WERI-Rb-1 (cell line): ENCODE results near the gene HOXD9.

Source experiments
- DNase-seq: peaks from one replicate; pipeline ENCODE4 v3.0.0-alpha.2; 2020
- H3K27ac ChIP-seq: fragments of 250-450 bp; sonication (Bioruptor Pico); 2 replicates; pipeline ENCODE4 v1.5.1; 2020; ENCODE audit warnings: mild to moderate bottlenecking, moderate library complexity
- H3K27me3 ChIP-seq: fragments of 250-450 bp; sonication (Bioruptor Pico); 2 replicates; pipeline ENCODE4 v1.5.1; 2021; ENCODE audit warnings: mild to moderate bottlenecking, low read depth, moderate library complexity; ENCODE audit not compliant: insufficient read depth, severe bottlenecking
- H3K36me3 ChIP-seq: fragments of 250-450 bp; sonication (Bioruptor Pico); 2 replicates; pipeline ENCODE4 v1.5.1; 2020; ENCODE audit warnings: mild to moderate bottlenecking, moderate library complexity
- H3K4me3 ChIP-seq: 2 replicates; pipeline ENCODE4 v1.5.1; 2011; ENCODE audit warnings: low read depth, mild to moderate bottlenecking, control low read depth, low read length
- H3K9me3 ChIP-seq: fragments of 250-450 bp; sonication (Bioruptor Pico); 2 replicates; pipeline ENCODE4 v1.5.1; 2021; ENCODE audit warnings: mild to moderate bottlenecking, moderate library complexity; ENCODE audit not compliant: severe bottlenecking
- TF ChIP-seq, protein P1 (sequence below): IDR thresholded peaks from 2 replicates; pipeline ENCODE4 v1.5.1; 2011; ENCODE audit warnings: low read depth, mild to moderate bottlenecking, control low read depth, inconsistent platforms, low read length

Gene HOXD9

DNA sequence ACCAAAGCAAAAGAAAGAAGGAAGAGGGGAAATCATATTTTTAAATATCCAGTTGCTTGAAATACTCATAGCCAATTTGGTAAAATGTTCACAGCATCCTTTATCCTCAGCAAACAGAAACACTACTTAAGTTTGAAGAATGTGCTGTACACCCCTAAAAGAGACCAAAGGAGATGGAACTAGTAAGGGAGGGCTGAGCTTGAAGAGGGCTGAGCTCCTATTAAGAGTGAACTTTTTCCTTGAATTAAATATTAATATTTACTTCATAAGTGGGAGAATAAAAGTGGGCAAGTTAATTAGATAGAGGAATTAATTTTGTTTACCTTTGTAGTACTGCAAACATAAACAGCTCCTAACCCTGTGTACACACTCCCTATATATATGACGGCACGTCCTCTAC is 45.7 kb upstream of the HOXD9 start:
- DNase-seq, result no peak
- H3K27ac ChIP-seq, result no peak overlapping the region
- H3K27me3 ChIP-seq, result peaks cover 73% of the 10 kb centered on the region
- no peak overlapping the region for H3K4me3 ChIP-seq
- peaks cover 14% of the 10 kb centered on the region for H3K9me3 ChIP-seq
- TF ChIP-seq, protein P1, sequence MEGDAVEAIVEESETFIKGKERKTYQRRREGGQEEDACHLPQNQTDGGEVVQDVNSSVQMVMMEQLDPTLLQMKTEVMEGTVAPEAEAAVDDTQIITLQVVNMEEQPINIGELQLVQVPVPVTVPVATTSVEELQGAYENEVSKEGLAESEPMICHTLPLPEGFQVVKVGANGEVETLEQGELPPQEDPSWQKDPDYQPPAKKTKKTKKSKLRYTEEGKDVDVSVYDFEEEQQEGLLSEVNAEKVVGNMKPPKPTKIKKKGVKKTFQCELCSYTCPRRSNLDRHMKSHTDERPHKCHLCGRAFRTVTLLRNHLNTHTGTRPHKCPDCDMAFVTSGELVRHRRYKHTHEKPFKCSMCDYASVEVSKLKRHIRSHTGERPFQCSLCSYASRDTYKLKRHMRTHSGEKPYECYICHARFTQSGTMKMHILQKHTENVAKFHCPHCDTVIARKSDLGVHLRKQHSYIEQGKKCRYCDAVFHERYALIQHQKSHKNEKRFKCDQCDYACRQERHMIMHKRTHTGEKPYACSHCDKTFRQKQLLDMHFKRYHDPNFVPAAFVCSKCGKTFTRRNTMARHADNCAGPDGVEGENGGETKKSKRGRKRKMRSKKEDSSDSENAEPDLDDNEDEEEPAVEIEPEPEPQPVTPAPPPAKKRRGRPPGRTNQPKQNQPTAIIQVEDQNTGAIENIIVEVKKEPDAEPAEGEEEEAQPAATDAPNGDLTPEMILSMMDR, result no peak
- H3K36me3 ChIP-seq, result no peaks in the 10 kb centered on the region

DNA sequence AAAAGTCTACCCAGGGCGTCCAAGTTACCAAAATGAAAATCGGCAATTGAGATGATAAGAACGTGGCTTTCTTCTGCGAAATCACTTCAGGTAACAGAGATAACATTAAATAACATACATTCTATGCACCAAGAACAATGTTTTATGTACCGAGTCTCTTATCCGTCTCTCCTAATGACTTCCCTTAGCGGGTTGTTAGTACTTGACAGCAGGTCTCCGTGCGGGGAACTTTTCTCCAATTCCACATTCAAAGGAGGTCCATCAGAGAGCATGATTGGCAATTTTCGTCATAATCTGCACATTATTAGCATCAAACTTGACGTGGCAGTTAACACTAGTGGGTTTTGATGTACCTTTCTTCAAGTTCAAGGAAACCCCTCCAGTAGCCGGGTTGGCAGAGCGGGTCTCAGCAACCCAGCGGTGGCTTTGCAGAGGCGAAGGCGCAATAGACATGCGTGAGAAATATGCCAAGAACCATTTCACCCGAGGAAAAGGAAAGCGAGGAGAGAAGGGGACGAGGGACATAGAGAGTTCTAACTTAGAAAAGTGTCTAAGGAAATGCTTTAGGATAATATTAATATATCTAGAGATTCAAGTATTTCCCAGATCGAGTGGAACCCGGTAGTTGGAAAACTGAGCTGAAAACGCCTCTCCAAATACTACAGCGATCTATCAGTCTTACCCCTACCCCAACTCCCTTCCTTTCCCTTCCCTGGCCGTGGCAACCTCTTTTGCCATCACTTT is 43.8 kb upstream of the HOXD9 start:
- Histone ChIP-seq H3K36me3 (no peaks in the 10 kb centered on the region), H3K4me3 (no peak overlapping the region), H3K27me3 (peaks cover 75% of the 10 kb centered on the region), H3K27ac (no peak overlapping the region), H3K9me3 (peaks cover 29% of the 10 kb centered on the region)
- no peak for DNase-seq
- TF ChIP-seq, protein P1, result no peak

- TF ChIP-seq, protein P1, result no peak
- peaks cover 29% of the 10 kb centered on the region for H3K9me3 ChIP-seq
- peaks cover 78% of the 10 kb centered on the region for H3K27me3 ChIP-seq
- peak overlapping the region; percentile 30 for H3K4me3 ChIP-seq
- no peaks in the 10 kb centered on the region for H3K36me3 ChIP-seq
- no peak for DNase-seq
- no peak overlapping the region for H3K27ac ChIP-seq
Measured at GRCh38 chr2:176079285-176079830, 43.2 kb upstream of the HOXD9 start.

GRCh38 chr2:176079831-176080539 is 42.5 kb upstream of the HOXD9 start:
- peak; percentile 86 for DNase-seq
- Histone ChIP-seq H3K4me3 (peak overlapping the region; percentile 30), H3K9me3 (peaks cover 29% of the 10 kb centered on the region), H3K36me3 (no peaks in the 10 kb centered on the region), H3K27ac (no peak overlapping the region), H3K27me3 (peaks cover 79% of the 10 kb centered on the region)
- TF ChIP-seq, protein P1, result peak; percentile 81

DNA sequence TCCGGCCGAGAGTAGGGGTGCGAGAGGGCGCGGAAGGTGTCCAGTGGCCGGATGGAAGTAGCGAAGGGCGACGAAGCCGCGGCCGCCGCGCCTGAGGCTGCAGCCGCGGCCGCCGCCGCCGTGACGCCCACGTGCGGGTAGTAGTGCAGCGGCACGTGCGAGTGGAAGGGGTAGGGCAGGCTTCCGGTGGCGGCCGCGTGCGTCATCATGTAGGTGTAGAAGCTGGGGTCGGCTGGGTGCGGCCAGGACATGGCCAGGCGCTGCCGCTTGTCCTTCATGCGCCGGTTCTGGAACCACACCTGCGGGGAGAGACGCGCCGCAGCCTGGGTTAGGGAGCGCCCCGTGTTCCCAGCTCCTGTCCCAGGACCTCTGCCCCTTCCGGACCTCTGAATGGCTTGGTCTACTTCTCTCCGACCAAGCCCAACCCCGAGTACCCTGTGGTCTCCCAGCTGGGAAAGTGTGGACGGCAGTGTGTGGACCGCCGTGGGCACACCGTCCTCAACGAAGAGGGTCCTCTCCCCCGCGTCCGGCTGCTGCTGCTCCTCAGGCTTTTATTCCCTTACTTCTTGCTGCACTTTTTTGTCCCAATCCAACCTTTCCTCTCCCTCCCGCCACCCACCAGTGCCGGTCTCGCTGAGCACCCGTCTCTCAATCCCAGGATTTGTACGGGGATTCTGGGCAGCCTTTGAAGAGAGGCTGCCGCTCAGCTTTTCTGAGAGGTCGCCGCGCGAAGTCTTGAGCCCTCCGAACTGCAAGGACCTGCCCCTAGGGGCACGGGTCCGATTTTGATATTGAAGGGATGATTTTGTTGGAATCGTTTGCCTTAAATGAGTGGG is 41.8 kb upstream of the HOXD9 start:
- Histone ChIP-seq H3K27me3 (peaks cover 82% of the 10 kb centered on the region), H3K36me3 (no peaks in the 10 kb centered on the region), H3K9me3 (peaks cover 29% of the 10 kb centered on the region), H3K4me3 (peak overlapping the region; percentile 15), H3K27ac (no peak overlapping the region)
- DNase-seq, result no peak
- TF ChIP-seq, protein P1, result no peak
